HG02798 (cell line): ENCODE results near the gene RPS6KA1.
"Not testable (repeated sequence)": the region's sequence is repeated elsewhere in the genome, so short reads cannot be mapped to it uniquely, and the experiment has no call there.

ENCODE experiments used
- ATAC-seq: cut with Tn5 transposase; IDR thresholded peaks from one replicate; pipeline ENCODE4 v1.9.1; 2021; ENCODE audit warnings: mild to moderate bottlenecking; ENCODE audit not compliant: unreplicated experiment, poor library complexity

RPS6KA1 gene

DNA sequence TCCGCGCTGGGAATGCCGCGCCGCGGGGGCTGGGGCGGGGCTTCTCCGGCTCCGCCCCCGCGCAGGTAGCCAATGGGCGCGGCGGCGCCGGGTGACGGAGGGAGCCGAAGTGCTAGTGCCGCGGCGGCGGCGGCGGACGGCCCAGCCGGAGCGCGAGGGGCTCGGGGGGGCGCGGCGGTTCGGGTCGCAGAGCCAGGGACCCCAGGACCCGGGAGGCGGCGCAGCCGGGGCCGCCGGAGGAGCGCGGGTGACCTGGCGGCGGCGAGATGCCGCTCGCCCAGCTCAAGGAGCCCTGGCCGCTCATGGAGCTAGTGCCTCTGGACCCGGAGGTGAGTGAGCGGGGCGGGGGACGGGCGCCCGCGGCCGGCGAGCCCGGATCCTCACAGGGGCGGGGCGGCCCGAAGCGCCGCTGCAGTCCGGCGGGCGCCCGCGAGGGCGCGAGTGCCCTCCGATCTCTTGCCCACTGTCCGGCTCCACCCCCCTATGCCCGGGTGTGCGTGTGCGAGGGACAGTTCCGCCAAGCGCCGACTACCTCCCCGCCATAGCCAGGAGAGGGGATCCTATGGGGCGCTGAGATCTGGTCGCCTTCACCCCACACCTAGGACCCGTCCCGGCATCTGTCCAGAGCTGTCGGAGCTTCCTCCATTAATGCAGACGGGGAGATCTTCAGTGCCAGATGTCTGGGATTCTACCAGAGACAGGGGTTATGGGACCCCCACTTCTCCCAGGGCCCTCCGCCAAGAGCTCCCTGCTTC is at the start of gene RPS6KA1:
Gene RPS6KA1 (plus strand): TSS at position 107 of the 755 bp plus-strand sequence. CDS start 160 bp downstream, at position 267.
- peak; percentile 90 for ATAC-seq

DNA sequence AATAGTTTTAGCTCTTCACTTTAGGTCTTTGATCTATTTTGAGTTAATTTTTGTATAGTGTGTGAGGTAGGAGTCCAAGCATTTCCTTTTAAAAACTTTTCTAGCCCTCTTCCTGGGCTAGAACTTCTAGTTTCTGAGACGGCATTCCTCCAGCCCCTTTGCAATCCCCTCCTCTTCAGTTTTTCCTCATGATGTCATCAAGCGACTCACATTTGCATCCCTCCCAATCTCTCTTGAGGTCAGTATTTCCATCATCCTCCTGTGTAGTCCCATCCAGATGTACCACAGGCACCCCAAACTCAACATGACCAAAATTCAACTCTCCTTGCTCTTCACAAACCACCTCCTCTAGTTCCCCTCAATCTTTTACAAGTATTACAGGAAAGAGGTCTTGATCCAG is 46.6 kb upstream of the RPS6KA1 start:
- ATAC-seq, result no peak

DNA sequence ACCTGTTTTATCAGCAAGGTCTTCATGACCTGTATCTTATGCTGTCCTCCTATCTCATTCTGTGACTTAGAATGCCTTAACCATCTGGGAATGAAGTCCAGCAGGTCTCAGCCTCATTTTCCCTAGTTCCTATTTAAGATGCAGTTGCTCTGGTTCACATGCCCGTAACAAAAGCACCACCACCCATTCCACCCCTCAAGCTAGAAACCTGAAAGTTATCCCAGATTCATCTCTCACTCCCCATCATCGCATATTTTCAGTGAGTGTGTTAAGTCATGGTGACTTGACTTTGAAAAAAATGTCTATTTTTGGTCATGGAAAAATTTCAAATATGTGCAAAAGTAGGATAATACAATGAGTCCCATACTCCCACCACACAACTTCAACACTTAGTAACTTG is 45.6 kb upstream of the RPS6KA1 start:
- ATAC-seq, result no peak

DNA sequence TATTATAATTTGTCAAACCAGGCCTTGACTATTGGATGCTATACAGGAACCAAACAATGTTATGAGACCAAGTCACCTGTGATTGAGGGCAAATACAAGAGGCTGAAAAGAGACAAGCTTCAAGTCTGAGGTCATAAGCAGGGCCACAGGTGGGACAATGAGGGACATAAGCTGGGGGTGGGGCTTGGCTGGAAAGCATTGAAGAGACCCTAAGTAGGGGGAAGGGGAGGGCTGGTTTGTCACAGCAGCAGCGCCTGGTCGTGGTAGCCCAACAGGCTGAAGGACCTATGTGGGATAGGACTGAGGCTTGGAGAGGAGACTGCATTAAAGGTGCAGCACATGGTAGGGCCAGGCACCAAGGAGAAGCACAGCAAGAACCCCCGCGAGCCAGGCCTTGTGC is 39.4 kb upstream of the RPS6KA1 start:
- ATAC-seq, result no peak

DNA sequence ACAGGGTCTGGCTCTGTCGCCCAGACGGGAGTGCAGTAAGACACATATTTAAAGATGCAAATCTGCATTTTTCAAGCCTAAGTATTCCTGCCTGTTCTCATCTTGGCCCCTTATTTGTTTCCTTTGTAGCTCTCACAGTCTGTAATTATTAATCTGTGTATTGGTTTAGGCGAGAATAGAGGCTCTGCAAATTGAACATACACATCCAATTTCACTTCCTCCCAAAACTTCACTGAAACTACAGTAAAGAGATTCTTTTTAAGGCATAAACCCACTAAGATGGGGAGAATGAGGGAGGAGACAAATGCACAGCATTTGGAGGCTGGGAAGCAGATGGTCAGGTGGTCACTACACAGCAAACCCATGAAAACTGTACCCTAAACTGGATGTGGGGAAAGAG is 36.3 kb upstream of the RPS6KA1 start:
- no peak for ATAC-seq

DNA sequence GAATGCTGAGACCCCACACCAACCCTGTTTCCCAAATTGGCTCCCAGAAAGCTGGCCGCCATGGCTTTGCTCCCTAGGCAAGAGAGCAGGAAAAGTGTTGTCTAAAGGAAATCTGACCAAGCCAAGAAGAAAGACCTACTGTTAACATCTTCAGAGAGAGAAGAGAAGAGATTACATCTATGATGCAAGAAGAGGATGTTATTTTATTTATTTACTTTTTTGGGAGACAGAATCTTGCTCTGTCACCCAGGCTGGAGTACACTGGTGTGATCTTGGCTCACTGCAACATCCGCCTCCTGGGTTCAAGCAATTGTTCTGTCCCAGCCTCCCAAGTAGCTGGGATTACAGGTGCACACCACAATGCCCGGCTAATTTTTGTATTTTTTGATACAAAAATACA is 35.6 kb upstream of the RPS6KA1 start:
- ATAC-seq, result no peak

DNA sequence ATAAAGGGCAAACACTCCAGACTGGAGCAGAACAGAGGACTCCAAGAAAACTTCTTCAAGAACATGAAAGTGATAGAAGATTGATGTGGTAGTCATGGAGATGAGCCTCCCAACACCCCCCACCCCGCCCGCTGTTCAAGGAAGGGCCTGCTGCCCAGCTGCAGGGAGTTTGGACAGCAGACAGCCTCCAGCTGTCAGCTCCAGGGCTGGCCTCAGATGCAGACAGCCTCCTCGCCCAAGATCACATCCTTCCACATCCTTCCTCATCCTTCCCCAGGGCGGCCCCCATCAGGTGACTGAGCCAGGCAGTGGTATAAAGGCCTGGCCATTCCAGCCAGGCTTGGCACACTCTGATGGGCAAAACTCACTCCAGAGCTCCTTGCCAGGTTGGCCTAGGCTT is 32.7 kb upstream of the RPS6KA1 start:
- no peak for ATAC-seq

DNA sequence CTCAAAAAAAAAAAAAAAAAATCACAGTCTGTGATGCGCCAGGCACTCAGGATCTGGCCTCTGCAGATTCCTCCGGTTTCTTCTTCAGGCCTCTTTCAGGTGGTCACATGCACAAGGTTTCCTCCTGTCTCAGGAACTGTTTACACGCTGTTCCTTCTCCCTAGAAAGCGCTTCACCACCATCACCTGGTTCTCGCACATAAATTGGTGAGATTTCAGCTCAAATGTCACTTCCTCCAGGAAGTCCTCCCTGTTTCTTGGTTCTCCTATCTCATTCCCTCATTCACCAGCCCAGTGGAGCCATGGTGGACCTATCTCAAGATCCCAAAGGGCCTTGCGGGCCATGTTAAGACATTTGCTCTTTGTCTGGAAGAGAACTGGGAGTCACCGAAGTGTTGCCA is 30.7 kb upstream of the RPS6KA1 start:
- ATAC-seq, result no peak

DNA sequence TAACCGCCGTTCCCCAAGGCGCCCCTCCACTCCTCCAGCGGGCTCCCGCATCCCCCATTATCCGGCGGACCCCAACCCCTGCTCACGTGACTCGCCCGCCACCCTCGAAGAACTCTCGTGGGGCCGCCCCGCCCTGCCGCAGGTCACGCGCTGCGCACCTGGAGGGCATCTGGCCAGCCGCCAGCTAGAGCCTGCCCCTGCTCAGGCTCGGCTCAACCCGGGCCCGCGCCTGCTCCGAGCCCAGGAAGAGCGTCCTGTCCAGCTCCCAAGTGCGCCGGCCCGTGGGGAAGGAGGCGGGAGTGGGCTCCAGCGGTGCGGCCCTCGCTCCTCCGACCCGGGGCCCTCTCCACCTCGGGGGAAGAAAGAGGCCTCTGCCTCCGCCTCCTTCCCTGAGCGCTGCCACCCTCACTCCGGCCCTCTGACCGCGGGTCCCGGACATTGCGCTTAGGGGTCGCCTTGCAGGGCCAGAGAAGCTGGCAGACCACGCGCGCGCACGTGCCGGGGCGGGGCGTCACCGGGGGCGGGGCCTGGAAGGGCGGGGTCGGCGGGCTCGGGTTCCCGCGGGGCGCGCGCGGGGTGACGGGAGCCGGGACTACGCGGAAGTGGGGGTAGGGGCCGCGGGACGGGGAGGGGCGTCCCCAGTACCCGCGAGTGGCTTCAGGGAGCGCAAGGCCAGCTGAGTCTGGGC is 28.9 kb upstream of the RPS6KA1 start:
- ATAC-seq, result peak; percentile 72

DNA sequence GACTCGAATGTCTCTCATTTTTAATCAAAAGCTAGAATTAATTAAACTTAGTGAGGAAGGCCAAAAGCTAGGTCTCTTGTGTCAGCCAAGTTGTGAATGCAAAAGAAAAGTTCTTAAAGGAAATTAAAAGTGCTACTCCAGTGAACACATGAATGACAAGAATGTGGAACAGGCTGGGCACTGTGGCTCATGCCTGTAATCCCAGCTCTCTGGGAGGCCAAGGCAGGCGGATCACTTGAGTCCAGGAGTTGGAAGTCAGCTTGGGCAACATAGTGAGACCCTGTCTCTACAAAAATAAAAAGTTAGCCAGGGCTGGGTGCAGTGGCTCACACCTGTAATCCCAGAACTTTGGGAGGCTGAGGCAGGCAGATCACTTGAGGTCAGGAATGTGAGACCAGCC is 18.9 kb upstream of the RPS6KA1 start:
- not testable (repeated sequence) for ATAC-seq

DNA sequence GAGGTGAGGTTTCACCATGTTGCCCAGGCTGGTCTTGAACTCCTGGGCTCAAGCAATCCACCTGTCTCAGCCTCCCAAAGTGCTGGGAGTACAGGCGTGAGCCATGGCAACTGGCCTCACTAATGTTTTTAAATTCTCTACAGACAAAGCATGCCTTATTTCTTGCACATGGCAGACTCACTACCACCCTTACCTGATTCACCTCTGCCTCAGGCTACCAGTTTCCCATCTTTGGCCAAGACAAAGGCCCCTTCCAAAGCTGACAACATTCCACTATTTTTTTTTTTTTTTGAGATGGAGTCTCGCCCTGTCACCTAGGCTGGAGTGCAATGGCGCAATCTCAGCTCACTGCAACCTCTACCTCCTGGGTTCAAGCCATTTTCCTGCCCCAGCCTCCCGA is 13.7 kb upstream of the RPS6KA1 start:
- not testable (repeated sequence) for ATAC-seq

DNA sequence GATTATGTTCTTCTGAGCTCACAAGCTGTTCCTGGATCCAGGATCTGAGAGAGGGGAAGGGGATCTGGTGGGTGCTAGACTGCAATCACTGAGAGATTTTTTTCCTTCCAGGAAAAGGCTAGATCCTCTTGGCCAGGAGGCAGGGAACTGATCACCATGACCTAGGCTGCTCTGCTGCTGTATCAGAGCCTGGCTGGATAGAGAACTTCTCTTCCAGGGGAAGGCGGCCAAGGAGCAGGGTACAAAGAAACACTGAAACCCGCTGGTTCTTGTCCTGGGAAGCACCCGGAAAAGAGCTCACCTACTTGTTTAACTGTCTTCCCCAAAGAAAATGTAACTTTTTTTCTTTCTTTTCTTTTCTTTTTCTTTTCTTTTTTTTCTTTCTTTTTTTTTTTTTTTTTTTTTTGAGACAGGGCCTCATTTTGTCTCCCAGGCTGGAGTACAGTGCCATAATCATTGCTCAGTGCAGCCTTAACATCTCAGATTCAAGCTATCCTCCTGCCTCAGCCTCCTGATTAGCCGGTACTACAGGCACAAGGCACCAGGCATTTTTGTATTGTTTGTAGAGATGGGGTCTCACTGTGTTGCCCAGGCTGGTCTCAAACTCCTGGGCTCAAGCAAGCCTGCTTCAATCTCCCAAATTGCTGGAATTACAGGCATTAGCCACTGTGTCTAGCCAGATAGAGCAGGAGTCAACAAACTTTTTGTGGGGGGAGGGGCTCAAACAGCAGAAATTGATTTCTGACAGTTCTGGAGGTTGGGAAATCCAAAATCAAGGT is 12.4 kb upstream of the RPS6KA1 start:
- ATAC-seq, result no peak

DNA sequence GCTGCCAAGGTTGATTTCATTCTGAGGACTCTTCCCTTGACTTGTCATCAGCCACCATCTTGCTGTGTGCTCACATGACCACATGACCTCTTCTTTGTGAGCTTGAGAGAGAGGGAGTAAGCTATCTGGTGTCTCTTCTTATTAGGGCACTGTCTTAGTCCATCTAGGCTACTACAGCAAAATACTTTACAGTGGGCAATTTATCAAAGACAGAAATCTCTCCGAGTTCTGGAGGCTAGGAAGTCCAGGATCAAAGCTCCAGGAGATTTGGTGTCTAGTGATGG is 11.9 kb upstream of the RPS6KA1 start:
- no peak for ATAC-seq

DNA sequence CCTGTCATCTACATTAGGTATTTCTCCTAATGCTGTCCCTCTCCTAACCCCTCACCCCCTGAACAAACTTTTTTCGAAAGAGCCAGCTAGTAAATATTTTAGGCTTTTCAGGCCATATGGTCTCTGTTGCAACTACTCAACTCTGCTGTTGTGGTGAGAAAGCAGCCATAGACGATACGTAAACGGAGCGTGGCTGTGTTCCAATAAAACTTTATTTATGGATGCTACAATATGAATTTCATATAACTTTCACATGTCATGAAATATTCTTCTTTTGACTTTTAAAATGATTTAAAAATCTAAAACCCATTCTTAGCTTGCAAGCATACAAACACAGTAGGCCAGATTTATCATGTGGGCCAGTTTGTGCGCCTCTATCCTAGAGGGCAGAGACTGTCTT is 11.2 kb upstream of the RPS6KA1 start:
- no peak for ATAC-seq

DNA sequence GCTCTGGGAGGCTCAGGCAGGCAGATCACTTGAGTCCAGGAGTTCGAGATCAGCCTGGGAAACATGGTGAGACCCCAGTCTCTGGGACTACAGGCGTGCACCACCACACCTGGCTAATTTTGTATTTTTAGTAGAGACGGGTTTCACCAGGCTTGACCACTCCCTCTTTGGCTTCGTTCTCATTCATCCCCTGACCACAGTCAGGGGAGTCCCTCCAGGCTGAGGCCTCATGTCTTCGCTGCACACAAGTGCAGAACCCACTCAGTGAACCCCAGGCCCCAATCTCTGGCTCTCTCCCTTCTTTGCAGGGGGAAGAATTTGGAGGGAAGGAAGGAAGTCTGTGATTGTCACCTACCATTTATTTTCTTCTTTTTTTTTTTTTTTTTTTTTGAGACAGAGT is 9.2 kb upstream of the RPS6KA1 start:
- ATAC-seq, result no peak

DNA sequence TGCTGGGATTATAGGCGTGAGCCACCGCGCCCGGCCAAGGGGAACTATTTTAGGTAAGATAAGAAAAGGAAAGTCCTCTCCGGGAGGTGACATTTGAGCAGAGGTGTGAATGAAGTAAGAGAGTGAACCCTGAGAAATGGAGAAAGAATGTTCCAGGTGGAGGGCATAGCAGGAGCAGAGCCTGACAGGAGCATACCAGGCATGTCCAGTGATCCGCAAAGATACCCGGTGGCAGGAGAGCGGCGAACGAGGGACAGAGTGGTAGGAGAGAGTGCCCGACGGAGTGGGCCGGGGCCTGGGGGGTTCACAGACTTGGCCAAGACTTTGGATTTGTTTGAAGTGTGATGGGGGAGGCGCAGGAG is 7.9 kb upstream of the RPS6KA1 start:
- no peak for ATAC-seq

DNA sequence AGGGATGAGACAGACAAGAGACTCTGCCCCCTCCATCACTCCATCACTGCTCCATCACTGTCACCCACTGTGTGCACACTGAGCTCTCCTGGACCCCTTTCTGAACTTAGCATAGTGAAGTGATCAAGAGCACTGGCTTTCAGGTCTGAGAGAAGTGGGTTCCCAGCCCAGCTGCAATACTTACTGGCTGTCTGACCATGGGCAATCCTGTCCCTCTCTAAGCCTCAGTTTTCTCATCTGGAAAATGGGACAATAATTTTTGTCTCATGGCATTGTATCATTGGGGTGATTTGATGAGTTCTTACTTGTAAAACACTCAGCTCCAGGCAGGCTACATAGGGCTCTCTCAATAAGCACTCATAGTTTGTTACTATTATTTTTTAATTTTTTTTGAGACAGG is 7.5 kb upstream of the RPS6KA1 start:
- ATAC-seq, result no peak

DNA sequence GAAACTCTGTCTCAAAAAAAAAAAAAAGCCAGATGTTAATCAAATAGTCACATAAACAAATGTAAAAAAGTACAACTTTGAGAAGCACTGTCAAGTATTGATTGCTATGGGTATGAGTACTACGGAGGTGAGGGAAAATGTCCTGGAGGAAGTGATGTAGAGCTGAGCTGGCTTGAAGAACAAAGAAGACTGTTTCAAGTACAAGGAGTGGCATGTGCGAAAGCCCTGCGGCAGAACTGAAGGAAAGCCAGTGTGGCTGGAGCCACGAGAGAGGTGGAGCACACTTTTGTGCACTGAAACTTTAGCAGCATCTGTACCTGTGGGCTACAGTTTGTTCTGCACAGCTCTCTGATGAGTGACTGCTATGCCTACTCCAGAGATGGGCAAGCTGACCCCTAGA is 5.4 kb upstream of the RPS6KA1 start:
- no peak for ATAC-seq

DNA sequence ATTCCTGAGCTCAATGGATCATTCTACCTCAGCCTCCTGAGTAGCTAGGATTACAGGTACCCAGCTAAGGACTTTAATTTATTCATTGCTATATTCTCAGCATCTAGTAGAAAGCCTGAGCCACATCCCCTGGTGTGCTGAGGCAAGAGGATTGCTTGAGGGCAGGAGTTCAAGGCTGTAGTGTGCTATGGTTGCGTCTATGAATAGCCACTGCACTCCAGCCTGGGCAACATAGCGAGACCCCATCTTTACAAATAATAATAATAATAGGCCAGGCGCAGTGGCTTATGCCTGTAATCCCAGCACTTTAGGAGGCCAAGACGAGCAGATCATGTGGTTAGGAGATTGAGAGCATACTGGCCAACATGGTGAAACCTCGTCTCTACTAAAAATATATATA is 3.3 kb upstream of the RPS6KA1 start:
- no peak for ATAC-seq

DNA sequence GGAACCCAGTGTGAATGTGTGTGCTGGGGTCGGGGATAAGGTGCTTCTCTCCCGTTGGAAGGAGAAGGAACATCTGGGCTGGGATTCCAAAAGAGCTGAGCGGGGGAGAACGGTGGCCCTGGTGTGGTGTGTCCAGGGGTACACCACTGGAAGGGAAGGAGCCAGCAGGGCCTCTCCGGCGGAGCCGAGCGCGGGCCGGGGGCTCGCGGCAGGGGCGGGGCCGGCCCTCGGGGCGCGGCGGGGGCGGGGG is 231 bp upstream of the RPS6KA1 start:
- ATAC-seq, result no peak

DNA sequence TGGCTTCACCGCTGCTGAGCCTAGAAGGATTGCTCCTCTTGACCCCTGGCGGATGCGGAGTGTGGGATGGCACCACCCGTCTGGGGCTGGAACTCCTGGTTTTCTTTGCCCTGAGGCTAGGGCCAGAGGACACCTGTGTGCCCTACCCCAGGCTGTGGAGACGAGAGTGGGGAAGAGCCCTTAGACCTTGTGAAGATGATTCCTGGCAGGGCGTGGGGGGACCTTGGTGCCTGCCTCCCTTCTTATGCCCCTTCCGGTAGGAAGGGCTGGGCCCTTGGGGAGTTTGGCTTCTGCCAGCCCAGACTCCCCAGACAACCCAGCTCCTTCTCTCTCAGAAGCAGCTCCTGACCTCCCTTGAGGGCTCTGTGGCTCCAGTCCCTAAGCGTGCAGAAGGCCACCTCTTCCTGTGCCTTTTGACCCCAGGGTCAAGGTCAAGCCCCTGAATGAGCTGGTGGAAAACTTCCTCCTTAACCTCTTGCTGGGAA is 891 bp downstream of the RPS6KA1 start:
- ATAC-seq, result no peak
